ENCODE measurements around the gene FERMT1.

Gene FERMT1, protein sequence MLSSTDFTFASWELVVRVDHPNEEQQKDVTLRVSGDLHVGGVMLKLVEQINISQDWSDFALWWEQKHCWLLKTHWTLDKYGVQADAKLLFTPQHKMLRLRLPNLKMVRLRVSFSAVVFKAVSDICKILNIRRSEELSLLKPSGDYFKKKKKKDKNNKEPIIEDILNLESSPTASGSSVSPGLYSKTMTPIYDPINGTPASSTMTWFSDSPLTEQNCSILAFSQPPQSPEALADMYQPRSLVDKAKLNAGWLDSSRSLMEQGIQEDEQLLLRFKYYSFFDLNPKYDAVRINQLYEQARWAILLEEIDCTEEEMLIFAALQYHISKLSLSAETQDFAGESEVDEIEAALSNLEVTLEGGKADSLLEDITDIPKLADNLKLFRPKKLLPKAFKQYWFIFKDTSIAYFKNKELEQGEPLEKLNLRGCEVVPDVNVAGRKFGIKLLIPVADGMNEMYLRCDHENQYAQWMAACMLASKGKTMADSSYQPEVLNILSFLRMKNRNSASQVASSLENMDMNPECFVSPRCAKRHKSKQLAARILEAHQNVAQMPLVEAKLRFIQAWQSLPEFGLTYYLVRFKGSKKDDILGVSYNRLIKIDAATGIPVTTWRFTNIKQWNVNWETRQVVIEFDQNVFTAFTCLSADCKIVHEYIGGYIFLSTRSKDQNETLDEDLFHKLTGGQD

DNA sequence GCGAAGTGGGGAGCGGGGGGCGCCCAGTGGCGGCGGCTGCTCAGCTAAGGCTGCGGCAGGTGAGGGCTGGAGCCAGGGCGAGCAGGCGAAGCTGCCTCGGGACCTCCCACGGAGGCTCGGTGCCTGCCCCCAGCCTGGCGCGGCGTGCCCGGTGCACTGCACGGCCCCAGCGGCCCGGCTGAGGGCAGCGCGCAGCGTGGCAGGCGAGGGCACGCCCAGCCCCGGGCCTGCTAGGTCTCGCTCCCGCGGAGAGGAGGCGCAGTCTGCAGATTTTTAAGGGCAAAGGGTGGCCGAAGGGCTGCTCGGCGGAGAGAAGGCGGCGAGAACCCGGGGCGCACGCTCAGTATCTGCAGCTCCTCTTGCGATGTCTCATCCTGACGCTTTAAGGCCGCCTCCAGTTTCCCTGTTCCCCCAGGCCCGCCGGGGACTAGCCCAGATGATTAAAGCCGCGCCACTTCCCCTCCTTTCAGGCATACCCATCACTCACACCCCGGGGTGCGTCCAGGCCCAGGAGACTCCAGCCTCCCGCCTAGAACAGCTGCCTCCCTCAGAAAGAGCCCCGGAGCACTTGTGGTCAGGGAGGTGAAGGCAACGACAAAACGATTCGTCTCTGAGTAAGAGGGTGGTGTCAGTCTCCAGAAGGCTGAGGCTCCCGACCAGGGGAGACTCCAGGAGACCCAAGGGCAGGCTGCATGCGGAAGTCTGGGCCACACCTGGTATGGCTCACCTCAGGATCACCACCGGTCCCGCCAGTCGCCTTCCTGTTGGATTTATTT is at the start of gene FERMT1:
Gene FERMT1, minus strand, starts transcription at position 158 of the 776 bp plus-strand sequence. CDS start 3,476 bp downstream, outside the sequence.
- DNase-seq = peak; percentile 23 to 25

DNA sequence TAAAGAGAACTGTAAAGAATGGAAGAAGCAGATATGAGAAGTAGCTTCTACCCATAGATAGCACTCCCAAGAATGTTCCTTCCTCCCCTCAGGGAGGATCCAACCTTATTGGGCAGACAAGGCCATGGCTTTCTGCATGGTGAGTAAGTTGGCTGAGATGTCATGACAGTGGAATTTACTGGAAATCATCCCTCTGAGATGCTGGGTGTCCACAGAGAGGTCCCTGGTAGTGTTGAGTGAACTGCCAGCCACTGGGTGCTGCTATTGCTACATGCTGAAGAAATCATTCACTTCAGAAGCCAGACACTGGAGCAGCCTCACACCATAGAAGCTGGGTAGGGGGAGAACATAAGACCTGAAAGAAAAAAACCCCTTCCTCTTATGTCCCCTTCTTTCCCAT is 46.4 kb upstream of the FERMT1 start:
- DNase-seq = no peak

- no peak for DNase-seq
Observed at GRCh38 chr20:6168204-6168603, 45.4 kb upstream of the FERMT1 start.

- no peak for DNase-seq
Observed at GRCh38 chr20:6165346-6165745, 42.5 kb upstream of the FERMT1 start.

- no peak for DNase-seq
Observed at GRCh38 chr20:6164421-6165341, 41.9 kb upstream of the FERMT1 start.

DNA sequence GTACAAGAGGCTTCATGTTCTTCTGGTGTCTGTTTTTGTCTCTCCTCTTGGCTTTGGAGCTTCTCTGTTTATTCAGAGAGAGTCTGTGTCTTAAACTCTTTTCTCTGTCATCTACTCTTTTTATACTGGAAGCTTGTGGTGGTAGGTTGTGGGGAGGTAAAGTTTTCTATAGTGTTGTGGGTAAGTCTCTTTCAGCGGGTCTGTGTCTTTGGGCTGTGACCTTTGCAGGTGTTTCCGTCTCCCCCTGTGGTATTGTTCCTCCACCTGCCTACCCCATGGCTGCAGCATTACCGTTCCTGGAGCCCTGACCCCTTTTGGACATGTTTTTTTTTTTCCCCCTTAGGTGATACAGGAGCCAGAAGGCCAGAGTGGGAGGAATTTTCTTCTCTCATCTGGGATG is 37.9 kb upstream of the FERMT1 start:
- DNase-seq = no peak

DNA sequence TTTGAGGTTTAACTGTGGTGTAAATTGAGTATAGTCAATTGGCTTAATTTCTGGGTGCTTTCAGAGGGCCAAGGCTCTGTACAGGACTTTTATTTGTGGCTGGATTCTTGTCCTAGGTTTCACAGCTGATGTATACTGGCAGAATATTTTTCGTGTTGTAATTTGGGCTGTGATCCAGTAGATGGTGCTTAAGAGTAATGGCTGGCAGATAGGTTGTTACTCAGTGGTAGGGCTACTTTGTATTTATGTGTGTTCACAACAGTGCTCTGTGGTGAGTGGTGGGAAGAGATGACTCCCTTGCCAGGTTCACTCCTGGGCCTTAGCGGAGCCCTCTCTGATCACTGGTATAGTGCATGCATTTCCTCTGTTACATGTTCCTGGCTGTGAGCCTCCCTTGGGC is 34.5 kb upstream of the FERMT1 start:
- DNase-seq = no peak

DNA sequence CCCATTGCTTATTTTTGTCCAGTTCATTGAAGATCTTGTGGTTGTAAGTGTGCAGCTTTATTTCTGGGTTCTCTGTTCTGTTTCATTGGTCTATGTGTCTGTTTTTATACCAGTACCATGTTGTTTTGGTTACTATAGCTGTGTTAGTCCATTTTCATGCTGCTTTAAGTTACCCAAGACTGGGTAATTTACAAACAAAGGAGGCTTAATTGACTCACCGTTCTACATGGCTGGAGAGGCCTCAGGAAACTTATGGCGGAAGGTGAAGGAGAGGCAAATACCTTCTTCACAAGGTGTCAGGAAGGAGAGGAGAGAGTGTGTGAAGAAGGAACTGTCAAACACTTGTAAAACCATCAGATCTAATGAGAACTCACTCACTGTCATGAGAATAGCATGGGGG is 29.9 kb upstream of the FERMT1 start:
- DNase-seq = no peak

- no peak for DNase-seq
Observed at GRCh38 chr20:6148073-6148472, 25.2 kb upstream of the FERMT1 start.

- peak; percentile 36 to 54 for DNase-seq
Observed at GRCh38 chr20:6142348-6142993, 19.6 kb upstream of the FERMT1 start.

DNA sequence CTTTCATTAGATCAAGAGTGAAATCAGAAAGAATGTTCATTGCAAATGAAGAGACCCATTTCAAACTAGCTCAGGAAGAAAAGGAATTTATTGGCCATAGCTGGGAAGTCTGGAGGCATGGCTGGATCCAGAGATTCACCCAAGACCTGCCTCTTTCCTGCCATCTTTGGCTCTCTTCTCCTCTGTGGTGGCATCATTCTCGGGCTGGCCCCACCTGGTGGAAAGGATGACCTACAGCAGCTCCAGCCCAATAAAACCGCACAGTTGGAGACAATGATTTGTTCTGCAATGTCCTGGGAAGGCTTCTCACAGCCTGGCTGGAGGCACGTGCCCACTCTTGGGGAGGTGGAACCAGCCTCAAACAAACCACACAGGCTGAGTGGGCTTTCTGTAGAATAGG is 18.1 kb upstream of the FERMT1 start:
- DNase-seq = no peak

- DNase-seq = no peak
Observed at GRCh38 chr20:6135347-6135746, 12.5 kb upstream of the FERMT1 start.

DNA sequence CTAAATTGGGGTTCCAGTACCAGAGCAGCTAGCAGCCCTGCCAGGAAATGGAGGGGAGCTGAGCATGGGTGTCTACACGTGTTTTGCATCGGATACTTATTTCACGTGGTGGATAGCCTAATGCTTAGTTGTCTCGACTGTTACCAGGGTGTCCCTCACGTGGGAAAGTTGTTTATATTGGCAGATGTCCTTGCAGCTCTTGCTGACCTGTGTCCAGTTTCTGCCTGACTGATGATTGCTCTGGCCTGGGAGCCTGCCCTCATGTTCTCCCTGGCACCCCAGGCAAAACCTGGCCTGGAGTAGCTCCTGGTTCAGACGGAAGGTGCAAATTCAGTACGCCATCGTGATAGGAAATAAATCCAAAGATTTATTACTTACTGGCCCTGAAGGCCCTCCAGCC is 11.8 kb upstream of the FERMT1 start:
- no peak for DNase-seq

DNA sequence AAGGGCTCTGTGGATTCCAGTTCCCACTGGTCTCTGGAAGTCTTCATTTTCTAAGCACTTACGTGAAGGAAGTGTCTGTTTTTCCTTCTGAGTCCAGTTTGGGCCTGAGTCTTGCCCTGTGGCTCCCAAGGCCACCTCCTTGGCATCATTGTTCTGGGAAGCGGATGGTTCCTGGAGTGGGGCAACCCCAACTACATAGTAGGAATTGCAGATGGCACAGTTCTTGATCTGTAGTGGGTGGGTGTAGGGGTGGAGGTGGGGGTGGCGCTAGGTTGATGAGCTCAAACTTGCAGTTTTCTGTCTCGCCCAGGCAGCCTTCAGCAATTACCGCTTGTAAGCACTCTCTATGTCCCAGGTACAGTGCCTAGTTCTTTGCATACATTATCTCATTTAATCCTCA is 7.2 kb upstream of the FERMT1 start:
- DNase-seq = no peak

DNA sequence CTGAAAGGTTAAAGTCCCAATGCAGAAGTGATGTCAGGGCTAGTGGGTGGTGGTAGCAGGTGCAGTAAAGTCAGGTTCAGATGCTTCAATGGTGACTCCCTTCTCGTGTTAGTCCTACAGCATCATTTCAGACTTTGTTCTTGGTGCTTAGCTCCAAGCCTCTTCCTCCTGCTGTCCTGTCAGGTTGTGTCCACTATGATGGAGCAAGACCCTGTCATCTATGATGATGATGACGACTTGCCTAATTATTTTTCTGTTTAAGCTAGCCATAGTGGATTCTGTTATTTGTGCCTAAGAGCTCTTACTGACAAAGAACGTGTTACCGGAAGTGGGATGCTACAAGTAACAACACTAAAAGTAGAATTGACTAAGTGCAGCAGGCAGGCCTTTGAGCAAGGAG is 5.0 kb upstream of the FERMT1 start:
- DNase-seq = no peak

DNA sequence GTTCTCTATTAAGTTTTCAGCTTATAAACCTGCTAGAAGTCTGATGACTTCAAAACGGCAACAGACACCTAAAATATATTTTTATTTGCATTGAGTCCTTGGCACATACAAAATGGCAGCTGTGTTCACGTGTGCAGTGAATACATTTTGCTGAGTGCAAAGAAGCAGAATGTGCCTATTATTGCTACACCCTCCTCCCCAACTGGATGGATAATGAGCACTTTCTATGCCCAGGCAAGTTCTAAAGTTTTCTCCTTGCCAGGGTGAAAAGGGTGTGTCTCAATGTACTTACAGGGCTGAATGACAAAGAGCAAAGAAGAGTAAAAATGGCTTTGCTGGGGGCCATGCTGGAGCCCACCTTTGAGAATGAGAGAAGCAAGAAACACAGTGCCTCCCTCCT is 4.0 kb upstream of the FERMT1 start:
- no peak for DNase-seq

DNA sequence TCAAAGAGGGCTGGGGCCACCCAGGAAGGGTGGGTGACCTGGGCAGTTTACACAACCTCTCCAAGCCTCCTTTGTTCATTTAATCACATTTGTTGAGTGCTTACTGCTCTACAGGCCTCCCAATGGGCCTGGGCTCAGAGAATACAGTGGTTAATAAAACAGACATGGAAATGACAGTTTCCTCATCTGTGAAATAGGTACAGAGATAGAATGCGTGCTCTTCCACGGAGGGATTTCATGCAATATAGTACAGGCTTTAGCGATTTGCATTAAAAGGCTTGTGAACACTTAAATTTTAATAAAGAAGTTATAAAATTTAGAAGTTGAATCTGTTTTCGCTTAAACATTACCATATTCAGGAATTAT is 802 bp upstream of the FERMT1 start:
- no peak for DNase-seq

GRCh38 chr20:6122111-6122872 is 538 bp downstream of the FERMT1 start:
- DNase-seq = no peak

DNA sequence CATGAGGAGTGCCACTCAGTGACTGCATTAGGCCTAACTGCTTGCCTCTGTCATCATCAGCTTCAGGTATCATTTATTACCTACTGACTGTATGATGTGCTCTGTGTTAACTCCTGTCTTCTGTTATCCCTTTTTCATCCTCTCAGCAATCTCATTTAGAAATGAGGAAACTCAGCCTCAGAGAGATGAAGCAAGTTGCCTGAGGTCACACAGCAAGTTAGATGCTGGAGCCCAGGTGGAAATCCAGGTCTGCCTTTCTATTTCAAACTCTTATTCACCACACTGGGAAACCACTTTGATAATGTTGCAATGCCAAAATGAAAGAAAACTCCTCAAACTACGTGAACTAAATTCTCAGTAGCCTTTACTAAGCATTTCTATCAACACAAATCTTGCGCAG is 1.3 kb downstream of the FERMT1 start:
- DNase-seq = no peak

DNA sequence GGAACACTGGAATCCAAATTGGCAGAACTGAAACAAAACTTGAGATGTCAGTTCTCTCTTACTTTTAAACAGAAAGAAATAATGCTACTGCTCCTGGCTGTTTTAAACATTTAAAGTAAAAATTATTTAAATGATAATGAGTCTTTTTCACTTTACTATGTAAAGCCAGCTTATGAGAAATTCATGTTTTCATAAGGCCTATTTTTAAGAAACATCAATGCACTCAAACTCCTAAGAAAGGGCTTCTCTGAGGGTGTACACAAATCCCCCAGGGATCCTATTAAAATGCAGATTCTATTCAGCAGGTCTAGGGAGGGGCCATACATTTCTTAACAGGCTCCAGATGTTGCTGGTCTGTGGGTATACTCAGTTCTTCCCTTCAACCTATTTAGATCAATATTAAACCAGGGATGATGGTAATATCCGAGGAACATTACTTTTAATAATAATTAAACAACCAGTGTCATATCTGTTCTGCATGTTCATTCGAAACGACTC is 2.3 kb downstream of the FERMT1 start:
- no peak for DNase-seq

- DNase-seq = no peak
Observed at GRCh38 chr20:6116758-6117157, 6.1 kb downstream of the FERMT1 start.
